Loucy (cell line): ENCODE measurements around the gene IMMT.
A peak's percentile ranks its signal among the peaks of the same experiment; 100 is the strongest.
"Not testable (repeated sequence)": the region's sequence is repeated elsewhere in the genome, so short reads cannot be mapped to it uniquely, and the experiment has no call there.

Experiments
- H2AFZ ChIP-seq: fragments of 200-600 bp; sonication (generic); 2 replicates; pipeline ENCODE4 v1.6.0; 2016; ENCODE audit warnings: antibody characterized with exemption, mild to moderate bottlenecking, low read length, moderate library complexity
- H3F3A ChIP-seq: fragments of 200-600 bp; 2 replicates; pipeline ENCODE4 v1.6.0; 2016; ENCODE audit warnings: antibody characterized with exemption, low read depth, mild to moderate bottlenecking
- H3K27me3 ChIP-seq: fragments of 200-600 bp; sonication (generic); 2 replicates; pipeline ENCODE4 v1.6.1; 2014; ENCODE audit warnings: low read length, mild to moderate bottlenecking; ENCODE audit not compliant: insufficient read depth, poor library complexity, severe bottlenecking
- H3K36me3 ChIP-seq: fragments of 200-600 bp; sonication (generic); 2 replicates; pipeline ENCODE4 v1.6.1; 2016; ENCODE audit warnings: low read length; ENCODE audit not compliant: insufficient read depth
- H3K4me1 ChIP-seq: fragments of 200-600 bp; sonication (generic); 2 replicates; pipeline ENCODE4 v1.5.1; 2014; ENCODE audit warnings: low read length, mild to moderate bottlenecking; ENCODE audit not compliant: insufficient read depth, poor library complexity, severe bottlenecking
- H3K4me2 ChIP-seq: fragments of 200-600 bp; sonication (generic); 2 replicates; pipeline ENCODE4 v1.6.0; 2014; ENCODE audit warnings: antibody characterized with exemption, low read length, low read depth, mild to moderate bottlenecking; ENCODE audit not compliant: poor library complexity, severe bottlenecking
- H3K4me3 ChIP-seq: fragments of 200-600 bp; sonication (generic); 2 replicates; pipeline ENCODE4 v1.5.1; 2014; ENCODE audit warnings: low read length, mild to moderate bottlenecking, mixed read lengths; ENCODE audit not compliant: poor library complexity, severe bottlenecking
- H3K79me2 ChIP-seq: fragments of 200-600 bp; sonication (generic); 2 replicates; pipeline ENCODE4 v1.6.1; 2014; ENCODE audit warnings: low read length; ENCODE audit not compliant: insufficient read depth
- H3K9ac ChIP-seq: fragments of 200-600 bp; sonication (generic); 2 replicates; pipeline ENCODE4 v1.6.0; 2014; ENCODE audit warnings: mild to moderate bottlenecking, low read depth, low read length, moderate library complexity; ENCODE audit not compliant: poor library complexity, severe bottlenecking
- H3K9me2 ChIP-seq: fragments of 200-600 bp; sonication (generic); replicated peaks from 2 replicates; pipeline ENCODE4 v1.6.1; 2016; ENCODE audit warnings: low read depth, low read length, mixed read lengths
- H3K9me3 ChIP-seq: fragments of 200-600 bp; sonication (generic); 2 replicates; pipeline ENCODE4 v1.6.1; 2014; ENCODE audit warnings: mild to moderate bottlenecking, antibody characterized with exemption, low read length, low read depth; ENCODE audit not compliant: insufficient read depth
- H4K20me1 ChIP-seq: fragments of 200-600 bp; sonication (generic); 2 replicates; pipeline ENCODE4 v1.6.0; 2014; ENCODE audit warnings: antibody characterized with exemption, low read length, mild to moderate bottlenecking; ENCODE audit not compliant: insufficient read depth, poor library complexity, severe bottlenecking
- EZH2phosphoT487 ChIP-seq: fragments of 200-600 bp; IDR thresholded peaks from 2 replicates; pipeline ENCODE4 v1.6.1; 2018; ENCODE audit warnings: antibody characterized with exemption, mild to moderate bottlenecking, moderate library complexity, borderline replicate concordance
- TF ChIP-seq, protein P1 (sequence below): fragments of 200-600 bp; sonication (generic); conservative IDR thresholded peaks from 2 replicates; pipeline ENCODE4 v1.5.1; 2014; ENCODE audit warnings: mild to moderate bottlenecking, antibody characterized with exemption, low read length

The IMMT gene

DNA sequence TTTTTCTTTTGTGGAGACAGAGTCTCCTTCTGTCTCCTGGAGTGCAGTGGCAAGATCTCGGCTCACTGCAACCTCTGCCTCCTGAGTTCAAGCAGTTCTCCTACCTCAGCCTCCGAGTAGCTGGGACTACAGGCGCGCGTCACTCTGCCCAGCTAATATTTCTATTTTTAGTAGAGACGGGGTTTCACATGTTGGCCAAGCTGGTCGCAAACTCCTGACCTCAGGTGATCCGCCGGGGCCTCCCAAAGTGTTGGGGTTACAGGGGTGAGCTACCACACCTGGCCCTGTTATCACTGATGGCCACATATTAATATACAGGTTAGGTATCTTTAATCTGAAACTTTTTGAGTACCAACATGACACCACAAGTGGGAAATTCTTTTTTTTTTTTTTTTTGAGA lies 7.4 kb upstream of the IMMT start:
- Histone ChIP-seq H3K79me2 (peaks cover 38% of the 10 kb centered on the region), H3K9me2 (no peaks in the 10 kb centered on the region), H3K4me1 (peaks cover 10% of the 10 kb centered on the region), H3K9me3 (no peaks in the 10 kb centered on the region), H2AFZ (no peak overlapping the region), H4K20me1 (no peaks in the 10 kb centered on the region), H3K4me2 (no peak overlapping the region), H3K27me3 (no peaks in the 10 kb centered on the region), H3K9ac (no peak overlapping the region), H3K4me3 (no peak overlapping the region), H3F3A (no peaks in the 10 kb centered on the region), H3K36me3 (peaks cover 14% of the 10 kb centered on the region; the same call in 1 of the 2 replicates)
- TF ChIP-seq EZH2phosphoT487, result no peak
- TF ChIP-seq, protein P1, sequence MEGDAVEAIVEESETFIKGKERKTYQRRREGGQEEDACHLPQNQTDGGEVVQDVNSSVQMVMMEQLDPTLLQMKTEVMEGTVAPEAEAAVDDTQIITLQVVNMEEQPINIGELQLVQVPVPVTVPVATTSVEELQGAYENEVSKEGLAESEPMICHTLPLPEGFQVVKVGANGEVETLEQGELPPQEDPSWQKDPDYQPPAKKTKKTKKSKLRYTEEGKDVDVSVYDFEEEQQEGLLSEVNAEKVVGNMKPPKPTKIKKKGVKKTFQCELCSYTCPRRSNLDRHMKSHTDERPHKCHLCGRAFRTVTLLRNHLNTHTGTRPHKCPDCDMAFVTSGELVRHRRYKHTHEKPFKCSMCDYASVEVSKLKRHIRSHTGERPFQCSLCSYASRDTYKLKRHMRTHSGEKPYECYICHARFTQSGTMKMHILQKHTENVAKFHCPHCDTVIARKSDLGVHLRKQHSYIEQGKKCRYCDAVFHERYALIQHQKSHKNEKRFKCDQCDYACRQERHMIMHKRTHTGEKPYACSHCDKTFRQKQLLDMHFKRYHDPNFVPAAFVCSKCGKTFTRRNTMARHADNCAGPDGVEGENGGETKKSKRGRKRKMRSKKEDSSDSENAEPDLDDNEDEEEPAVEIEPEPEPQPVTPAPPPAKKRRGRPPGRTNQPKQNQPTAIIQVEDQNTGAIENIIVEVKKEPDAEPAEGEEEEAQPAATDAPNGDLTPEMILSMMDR, result no peak

DNA sequence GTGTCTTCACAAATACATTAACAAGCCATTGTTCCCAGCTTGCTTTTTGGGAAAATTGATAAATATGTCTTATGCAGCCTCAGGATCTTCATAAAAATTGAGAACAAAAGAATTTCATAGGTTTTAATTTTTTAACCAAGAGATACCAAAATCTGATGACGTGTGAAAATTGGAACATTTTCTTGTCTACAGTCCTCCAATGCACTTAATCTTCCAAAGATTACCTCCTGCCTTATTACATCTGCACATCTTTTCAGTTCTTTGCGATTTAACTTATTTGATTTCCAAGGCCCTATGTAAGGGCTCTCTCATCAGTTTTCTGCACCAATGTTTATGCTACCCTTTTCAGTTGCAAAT lies 7.1 kb upstream of the IMMT start:
- H3K4me3 ChIP-seq, result peak overlapping the region; percentile 7
- peaks cover 38% of the 10 kb centered on the region for H3K79me2 ChIP-seq

DNA sequence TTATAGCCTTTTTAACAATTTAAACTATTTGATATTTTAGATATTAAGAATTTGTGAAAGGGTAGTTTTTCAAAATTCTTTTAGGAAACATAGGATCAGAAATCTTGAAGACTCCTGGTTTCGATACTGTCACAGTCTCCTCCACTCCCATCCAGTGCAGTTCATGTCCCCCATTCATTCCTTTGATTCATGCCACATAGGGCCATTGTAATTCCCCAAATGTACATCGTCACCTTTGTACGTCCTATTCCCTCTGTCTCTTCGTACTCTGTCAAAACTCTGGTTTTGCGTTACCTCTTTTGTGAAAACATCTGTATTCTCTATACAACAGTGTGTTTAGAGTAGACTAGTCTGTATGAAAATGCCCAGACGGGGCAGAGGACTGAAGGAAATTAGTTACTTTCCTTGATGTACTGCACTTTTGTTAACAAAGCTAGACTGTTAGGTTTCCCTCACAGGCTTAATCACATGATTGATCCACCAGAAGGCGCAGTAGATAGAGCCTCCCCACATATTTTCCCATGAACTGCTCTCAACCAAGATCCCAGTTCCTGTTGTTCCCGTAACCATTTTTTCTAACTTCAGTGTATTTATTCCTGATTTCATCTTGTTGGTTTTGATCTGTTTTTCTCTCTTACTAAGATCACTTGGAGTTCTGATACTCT lies 6.5 kb upstream of the IMMT start:
- TF ChIP-seq, protein P1, result no peak
- TF ChIP-seq EZH2phosphoT487, result no peak
- H2AFZ ChIP-seq, result no peak overlapping the region
- H3K36me3 ChIP-seq, result peaks cover 6% of the 10 kb centered on the region; the same call in 1 of the 2 replicates
- no peaks in the 10 kb centered on the region for H3K9me2 ChIP-seq
- H3K9me3 ChIP-seq, result no peaks in the 10 kb centered on the region
- no peaks in the 10 kb centered on the region for H3K27me3 ChIP-seq
- peak overlapping the region; percentile 23 for H3K9ac ChIP-seq
- peaks cover 38% of the 10 kb centered on the region for H3K79me2 ChIP-seq
- no peaks in the 10 kb centered on the region for H4K20me1 ChIP-seq
- H3F3A ChIP-seq, result no peaks in the 10 kb centered on the region
- peak overlapping the region; percentile 87 for H3K4me2 ChIP-seq
- peak overlapping the region; percentile 7 for H3K4me3 ChIP-seq
- H3K4me1 ChIP-seq, result peaks cover 10% of the 10 kb centered on the region

More for the DNA sequence above, 7.1 kb upstream of the IMMT start:
- peaks cover 10% of the 10 kb centered on the region for H3K4me1 ChIP-seq
- peaks cover 11% of the 10 kb centered on the region; the same call in 1 of the 2 replicates for H3K36me3 ChIP-seq
- H3F3A ChIP-seq, result no peaks in the 10 kb centered on the region
- no peaks in the 10 kb centered on the region for H4K20me1 ChIP-seq
- H3K9me3 ChIP-seq, result no peaks in the 10 kb centered on the region
- no peaks in the 10 kb centered on the region for H3K9me2 ChIP-seq
- H3K4me2 ChIP-seq, result peak overlapping the region; percentile 87
- H2AFZ ChIP-seq, result no peak overlapping the region
- no peaks in the 10 kb centered on the region for H3K27me3 ChIP-seq
- peak overlapping the region; percentile 23 for H3K9ac ChIP-seq
- no peak for TF ChIP-seq EZH2phosphoT487

DNA sequence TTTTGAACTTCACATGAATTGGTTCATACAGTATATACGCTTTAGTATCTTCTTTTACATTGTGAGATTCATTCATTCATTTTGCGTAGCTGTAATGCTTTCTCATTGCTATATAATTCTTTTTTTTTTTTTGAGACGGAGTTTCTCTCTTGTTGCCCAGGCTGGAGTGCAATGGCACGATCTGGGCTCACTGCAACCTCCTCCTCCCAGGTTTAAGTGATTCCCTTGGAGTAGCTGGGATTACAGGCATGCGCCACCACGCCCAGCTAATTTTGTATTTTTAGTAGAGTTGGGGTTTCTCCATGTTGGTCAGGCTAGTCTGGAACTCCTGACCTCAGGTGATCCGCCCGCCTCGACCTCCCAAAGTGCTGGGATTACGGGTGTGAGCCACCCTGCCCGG lies 5.3 kb upstream of the IMMT start:
- Histone ChIP-seq H3K4me2 (peak overlapping the region; percentile 87), H3K4me1 (peaks cover 15% of the 10 kb centered on the region), H3K4me3 (peak overlapping the region; percentile 98), H3K9ac (peak overlapping the region; percentile 90), H3K79me2 (peaks cover 47% of the 10 kb centered on the region)
- not testable (repeated sequence) for H3K36me3 ChIP-seq, H3K9me3 ChIP-seq, H4K20me1 ChIP-seq, H2AFZ ChIP-seq, H3K9me2 ChIP-seq, H3K27me3 ChIP-seq, H3F3A ChIP-seq
